ENCODE results near the gene B3GNT3.

Gene B3GNT3

GRCh38 chr19:17834350-17835181, 39.6 kb downstream of the B3GNT3 start:
- DNase-seq (ENCODE audit: low spot score): no peak

- no peak for DNase-seq (ENCODE audit: low spot score)
These were observed 40.5 kb downstream of the B3GNT3 start for GRCh38 chr19:17835182-17836006.

- DNase-seq (ENCODE audit: low spot score): no peak
These were observed 41.6 kb downstream of the B3GNT3 start for GRCh38 chr19:17836530-17836929.

- DNase-seq (ENCODE audit: low spot score): no peak
These were observed 43.0 kb downstream of the B3GNT3 start for GRCh38 chr19:17837972-17838371.

GRCh38 chr19:17840019-17840418, 45.1 kb downstream of the B3GNT3 start:
- DNase-seq (ENCODE audit: low spot score): no peak

- no peak for DNase-seq (ENCODE audit: low spot score)
These were observed 46.5 kb downstream of the B3GNT3 start for GRCh38 chr19:17841371-17841809.

- DNase-seq (ENCODE audit: low spot score): peak; percentile 91
These were observed 47.1 kb downstream of the B3GNT3 start for GRCh38 chr19:17841810-17842662.

- no peak for DNase-seq (ENCODE audit: low spot score)
These were observed 47.8 kb downstream of the B3GNT3 start for GRCh38 chr19:17842663-17843291.

- DNase-seq (ENCODE audit: low spot score): no peak
These were observed 48.4 kb downstream of the B3GNT3 start for GRCh38 chr19:17843292-17843827.

GRCh38 chr19:17843908-17844490, 49.1 kb downstream of the B3GNT3 start:
- DNase-seq (ENCODE audit: low spot score): no peak

GRCh38 chr19:17846146-17846545, 51.2 kb downstream of the B3GNT3 start:
- DNase-seq (ENCODE audit: low spot score): no peak

- no peak for DNase-seq (ENCODE audit: low spot score)
These were observed 52.8 kb downstream of the B3GNT3 start, which contains the start of gene JAK3 for GRCh38 chr19:17847538-17848366. Gene JAK3 (minus strand): TSS chr19:17847982. CDS start chr19:17844417, 3,565 bp downstream.

GRCh38 chr19:17848595-17849292, 53.8 kb downstream of the B3GNT3 start:
- no peak for DNase-seq (ENCODE audit: low spot score)

- no peak for DNase-seq (ENCODE audit: low spot score)
These were observed 59.1 kb downstream of the B3GNT3 start for GRCh38 chr19:17854061-17854460.

- peak; percentile 80 for DNase-seq (ENCODE audit: low spot score)
These were observed 60.6 kb downstream of the B3GNT3 start for GRCh38 chr19:17855280-17856152.

- DNase-seq (ENCODE audit: low spot score): peak; percentile 99
These were observed 64.8 kb downstream of the B3GNT3 start, which contains the start of gene RPL18A for GRCh38 chr19:17859533-17860330. Gene RPL18A (plus strand): TSS chr19:17859910. CDS start chr19:17859957, 47 bp downstream.

GRCh38 chr19:17860331-17860992, 65.5 kb downstream of the B3GNT3 start:
- no peak for DNase-seq (ENCODE audit: low spot score)
